ENCODE data around the gene PIP5K1B.

- TF ChIP-seq CTCF (IDR thresholded peaks at IDR 0.05; ENCODE audit: low read length) (no peak), EZH2 (IDR thresholded peaks at IDR 0.05; ENCODE audit: borderline replicate concordance, low read length) (no peak)
Observed at GRCh38 chr9:68808338-68808890, 103.4 kb downstream of the PIP5K1B start.
